ENCODE data around the gene PSMD6.
A peak's percentile ranks its signal among the peaks of the same experiment; 100 is the strongest.

PSMD6 gene

DNA sequence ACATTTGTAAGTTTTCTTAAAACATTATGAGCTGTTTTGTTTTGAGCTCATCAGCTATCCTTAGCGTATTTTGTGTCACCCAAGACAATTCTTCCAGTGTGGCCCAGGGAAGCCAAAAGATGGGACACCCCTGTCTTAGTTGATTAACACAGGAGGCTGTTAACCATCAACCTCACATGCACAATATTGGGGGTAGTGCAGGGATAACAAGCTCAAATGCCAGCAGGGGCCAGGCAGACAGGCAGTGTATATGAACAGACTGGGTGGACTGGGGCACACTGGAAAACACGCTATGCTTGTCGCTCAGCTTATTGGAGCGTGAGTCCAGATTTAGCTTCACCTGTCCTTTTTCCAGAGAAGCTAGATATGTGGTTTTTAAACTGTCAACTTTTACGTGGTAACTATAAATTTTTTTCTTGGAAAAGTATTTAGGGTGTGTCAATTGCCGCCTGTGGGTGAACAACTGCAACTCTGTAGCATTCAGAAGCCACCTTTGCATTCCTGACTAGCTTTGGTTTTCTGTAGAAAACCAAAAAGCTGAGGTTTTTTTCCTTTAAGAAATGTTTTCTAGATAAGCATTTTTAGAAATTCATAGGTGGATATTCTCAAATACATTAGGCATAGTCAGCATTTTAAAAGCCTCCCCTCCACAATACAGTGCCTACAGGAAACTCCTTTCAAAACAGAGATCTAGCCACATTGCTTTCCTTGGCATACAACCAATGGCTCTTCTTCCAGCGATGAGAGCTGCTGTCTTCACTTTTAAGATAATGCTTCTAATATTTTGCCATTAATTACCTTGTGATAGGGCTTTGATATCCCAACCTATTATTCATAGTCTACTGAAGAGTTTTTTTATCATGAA lies 14.6 kb downstream of the PSMD6 start:
- DNase-seq: no peak

DNA sequence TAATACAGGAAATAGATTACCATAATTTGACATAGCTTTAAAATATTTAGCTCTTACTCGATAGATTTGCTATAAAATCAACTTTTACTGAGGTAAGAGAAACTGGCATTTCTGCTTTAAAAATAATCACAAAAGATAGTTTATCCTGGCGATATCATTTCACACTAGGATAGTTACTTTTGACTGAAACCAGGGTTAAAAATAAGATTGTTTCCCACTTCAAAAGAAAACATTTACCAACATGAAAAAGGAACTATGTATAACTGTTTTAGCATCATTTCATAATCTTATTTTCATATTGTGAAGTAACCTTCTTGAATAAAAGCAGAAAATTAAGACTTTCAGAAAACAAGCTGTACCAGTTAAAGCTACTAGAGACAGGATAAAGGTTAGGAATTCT lies 15.3 kb downstream of the PSMD6 start:
- DNase-seq: no peak

DNA sequence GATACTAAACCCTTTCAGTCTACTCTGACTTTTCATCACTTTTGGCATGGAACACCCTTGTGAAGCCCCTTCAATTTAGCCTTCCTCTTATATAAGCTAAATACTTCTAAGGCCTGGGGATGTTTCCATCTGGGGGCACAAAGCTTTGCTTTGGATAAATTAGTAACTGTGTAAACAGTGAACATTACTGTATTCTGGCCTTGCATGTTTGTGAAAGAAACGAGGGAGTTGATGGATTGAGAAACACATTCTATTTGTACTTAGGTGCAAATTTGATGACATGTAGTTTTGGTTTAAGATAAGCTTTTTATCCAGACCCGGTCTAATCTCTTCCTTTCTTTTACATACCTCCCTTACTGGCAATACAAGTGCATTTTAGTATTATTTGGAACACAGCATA lies 19.7 kb downstream of the PSMD6 start:
- DNase-seq: no peak

DNA sequence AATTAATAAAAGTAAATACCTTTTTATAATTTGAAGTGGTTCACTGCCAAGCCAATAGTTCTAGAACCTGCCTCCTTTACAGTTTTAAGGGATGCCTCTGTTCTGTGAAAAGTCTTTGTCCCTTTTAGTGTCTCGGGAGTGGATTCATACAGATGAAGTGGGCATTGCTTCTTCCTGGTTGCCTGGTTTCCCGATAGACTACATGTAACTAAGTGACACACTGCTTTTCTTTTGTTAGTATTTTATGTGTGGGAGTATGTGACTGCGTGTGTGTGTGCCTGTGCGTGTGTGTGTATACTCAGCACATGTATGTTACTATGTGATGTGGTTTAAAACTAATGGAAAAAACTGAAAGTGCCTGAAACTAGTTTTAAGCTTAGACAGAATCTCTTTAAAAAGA lies 21.1 kb downstream of the PSMD6 start:
- no peak for DNase-seq

DNA sequence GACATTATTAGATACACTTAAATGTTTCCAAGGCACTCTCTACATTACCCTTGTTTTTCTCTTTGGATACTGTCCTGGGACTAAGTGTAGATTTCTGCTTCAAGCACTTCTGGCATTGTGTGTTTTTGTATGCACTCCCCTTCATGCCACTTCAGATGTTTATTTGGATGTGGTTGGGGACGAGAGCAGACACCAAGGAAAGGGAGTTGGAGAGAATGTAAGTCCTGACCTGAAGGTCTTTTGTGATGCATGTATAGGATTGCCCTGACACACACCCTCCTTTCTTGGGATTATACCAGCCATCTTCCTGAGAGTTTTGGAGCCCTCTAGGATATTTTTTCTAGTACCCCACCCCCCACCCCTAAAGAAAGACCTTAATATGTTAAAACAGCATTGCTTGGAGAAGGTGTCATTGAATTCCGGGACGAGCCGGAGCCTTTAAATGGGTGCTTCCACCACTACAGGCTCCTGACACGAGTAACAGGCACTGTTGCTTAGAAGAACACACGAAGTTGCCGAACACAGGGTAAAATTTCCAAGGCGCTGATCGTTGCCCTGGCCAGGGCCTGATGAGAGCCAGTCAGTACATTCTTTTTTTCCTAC lies 22.7 kb downstream of the PSMD6 start:
- DNase-seq: no peak

DNA sequence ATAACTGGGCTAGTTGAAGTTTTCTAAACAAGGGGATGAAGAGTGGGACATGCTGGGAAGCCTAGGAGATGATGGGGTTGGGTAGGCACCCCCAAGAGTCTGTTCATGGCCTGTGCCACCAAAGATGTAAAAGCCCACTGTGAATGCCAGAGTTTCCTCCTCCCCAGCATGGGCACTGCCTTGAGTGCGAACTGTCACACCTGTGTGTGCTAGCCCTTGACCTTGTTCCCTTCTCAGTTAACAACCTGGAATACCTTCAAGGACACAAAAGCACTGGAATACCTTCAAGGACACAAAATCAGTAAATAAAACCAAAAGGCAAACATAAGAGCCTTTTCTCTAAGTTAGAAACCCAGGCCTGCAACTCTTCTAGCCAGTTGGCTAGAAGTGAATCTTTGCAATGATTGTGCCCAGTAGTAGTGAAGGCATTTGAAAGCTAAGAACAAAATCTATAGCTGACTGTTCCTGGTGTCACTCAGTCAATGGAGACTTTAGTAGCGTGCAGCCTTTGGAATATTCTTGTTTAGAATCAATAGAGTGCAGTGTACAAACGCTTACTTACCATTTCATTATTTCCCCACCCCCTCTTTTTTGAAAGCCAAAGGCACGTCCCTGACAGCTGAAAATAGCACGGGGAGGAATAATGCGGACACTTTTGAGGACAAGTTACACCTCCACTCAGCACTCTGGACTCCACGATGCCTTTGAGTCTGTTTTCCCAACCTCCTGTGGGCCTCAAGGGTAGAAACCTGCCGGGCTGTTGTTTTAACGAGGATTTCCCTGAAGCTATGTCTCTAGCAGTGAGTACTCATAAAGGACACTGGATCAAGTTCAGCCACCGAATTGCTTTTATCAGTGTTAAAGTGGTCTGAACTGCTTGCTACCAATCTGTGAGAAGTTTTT lies 24.2 kb downstream of the PSMD6 start:
- DNase-seq: no peak

DNA sequence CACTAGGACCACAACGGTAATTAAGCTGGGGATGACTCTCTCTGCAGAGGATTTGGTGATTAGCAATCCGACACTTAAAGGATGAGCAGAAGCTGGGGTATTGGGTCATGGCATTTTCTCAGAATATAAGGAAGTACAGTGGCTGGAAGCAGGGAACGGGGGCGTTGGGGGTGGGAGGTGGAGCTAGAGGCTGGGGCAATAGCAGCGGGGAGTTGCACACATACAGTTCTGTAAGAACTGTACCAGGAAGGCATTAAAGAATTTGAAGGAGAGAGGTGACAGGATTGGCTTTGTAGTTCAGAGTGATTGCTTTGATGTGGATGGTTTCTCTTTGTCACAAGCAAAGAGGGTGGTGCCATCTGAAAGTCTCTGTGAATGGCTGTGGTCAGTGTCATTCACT lies 28.2 kb downstream of the PSMD6 start:
- DNase-seq: no peak

DNA sequence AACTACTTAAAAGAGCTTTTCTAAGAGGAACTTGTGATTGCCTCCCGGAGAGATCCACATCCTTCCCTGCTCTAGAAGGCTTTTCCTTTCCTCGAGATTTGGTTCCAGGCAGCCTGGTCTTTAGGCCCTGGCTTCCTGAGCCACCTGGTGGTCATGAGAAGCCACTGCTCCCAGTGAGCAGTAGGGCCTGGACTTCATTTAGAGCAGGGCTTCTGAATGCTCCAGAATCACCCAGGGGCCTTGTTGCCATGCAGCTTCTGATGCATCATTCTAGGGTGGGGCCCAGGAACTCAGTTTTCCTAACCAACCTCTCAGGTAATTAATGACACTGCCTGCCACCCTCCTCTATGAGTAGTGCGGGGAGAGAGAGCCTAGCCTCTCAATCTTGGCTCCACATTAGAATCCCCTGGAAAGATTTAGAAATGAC lies 29.6 kb downstream of the PSMD6 start:
- peak; percentile 60 for DNase-seq

DNA sequence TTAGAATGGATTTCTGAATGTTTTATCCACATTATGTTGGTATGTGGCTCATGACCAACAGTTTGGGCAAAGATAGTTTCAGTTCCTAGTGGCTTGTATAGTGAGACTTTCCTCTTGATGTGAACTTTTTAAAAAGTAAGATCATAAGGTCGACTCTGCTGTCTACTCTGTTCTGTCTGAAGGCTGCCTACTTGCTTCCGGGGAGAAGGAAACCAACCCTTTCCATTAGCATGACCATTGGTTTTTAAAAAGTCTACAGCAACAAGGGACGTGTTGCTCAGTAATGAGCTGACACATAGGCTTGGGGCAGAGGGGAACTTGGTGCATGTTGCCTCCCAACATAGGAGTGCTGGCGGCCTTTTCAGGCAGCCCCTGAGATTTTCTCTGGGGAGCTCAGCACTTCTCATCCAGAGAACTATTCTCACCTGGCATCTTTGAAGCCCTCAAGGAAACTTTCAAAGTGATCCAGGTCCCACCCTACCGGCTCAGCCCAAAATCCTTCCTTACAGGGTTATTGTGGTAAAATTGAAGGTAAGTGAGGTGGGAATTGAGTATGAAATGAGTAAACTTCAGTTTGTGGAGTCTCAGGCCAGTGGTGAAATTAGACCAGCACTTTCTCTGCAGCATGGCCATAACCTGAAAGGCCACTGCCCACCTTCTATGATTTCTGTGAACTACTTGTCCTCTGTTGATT lies 30.6 kb downstream of the PSMD6 start:
- DNase-seq: no peak

DNA sequence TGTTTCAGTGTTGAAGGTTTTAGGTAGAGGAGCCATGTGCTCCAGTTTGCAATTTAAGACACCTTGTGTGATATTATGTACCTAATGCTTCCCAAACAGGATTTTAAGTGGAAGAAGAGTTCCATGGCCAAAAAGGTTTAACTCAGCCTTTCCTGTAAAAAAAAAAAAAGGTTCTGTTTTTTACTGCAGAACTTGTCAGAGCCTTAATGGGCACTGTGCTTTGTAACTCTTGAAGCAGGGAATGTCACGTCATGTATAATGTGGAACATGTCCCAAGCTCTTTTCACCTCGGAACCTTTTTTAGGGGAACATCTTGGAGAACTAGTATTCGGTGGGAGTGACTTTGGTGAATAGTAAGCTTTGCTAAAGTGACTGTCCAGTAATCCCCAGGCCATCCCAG lies 31.6 kb downstream of the PSMD6 start:
- no peak for DNase-seq

DNA sequence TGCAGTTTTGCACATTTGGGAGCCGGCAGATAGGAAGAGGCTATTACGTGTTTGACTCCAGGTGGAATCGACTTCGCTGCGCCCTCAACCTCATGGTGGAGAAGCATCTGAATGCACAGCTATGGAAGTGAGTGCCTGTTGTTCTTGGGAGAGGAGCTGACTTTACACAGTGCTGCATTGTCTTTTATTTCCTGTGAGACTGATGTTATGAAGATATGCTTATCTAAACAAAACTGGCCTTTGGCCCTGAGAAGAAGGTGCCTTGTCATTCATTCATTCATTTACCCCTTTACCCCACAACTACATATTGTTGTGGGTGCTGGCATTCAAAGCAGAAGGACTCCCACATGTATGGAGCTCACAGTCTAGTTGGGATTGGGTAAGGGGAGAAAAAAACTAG lies 32.6 kb downstream of the PSMD6 start:
- DNase-seq: no peak

DNA sequence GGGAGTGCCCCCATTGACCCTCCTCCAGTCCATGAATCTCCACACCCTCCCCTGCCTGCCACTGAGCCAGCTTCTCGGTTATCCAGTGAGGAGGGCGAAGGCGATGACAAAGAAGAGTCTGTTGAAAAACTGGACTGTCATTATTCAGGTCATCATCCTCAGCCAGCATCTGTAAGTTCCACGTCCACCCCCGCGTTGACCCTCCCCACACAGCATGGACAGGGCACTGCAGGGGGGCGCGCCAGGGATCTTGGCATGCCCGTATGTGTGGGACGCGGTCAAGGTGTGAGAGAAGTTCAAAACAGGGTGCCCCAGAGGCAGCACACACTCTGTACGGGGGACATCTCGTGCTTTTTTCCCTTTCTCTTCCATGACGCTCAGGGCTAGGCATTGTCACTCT lies 33.1 kb downstream of the PSMD6 start:
- no peak for DNase-seq

DNA sequence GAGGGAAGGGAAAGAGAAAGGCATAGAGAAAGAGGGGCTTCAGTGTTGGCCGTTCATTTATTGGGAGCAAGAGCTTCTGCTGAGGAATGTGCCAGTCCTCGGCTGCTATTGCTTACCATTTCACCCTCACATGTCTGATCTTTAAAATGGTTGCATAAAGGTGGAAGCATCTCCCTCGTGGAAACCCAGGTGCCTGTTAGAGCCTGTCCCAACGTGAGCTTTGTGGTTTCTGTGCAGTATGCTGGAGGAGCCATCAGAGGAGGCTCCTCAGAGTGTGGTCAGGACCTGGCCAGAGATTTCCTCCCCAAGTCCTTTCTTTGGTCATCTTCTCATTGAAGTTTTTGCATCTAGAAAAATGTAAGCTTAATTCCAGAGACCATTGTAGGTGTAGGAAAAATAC lies 34.4 kb downstream of the PSMD6 start:
- DNase-seq: no peak

DNA sequence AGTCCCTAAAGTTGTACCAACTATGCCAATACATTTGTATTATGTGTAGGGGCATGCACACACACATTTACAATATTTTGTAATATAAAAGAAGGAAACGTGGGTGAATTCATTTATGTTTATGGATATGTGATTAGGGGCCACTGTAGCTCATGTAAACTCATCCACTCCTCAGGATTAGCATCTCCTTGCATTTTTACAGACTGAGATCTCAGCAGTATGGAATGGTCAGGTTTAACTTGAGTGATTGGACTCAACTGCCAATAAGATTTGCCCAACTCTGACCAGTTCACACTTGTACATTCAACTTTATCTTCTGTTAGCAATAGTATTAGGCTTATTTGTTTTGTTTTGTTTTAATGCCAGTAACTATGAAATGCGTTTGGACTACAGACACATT lies 36.5 kb downstream of the PSMD6 start:
- DNase-seq: no peak

DNA sequence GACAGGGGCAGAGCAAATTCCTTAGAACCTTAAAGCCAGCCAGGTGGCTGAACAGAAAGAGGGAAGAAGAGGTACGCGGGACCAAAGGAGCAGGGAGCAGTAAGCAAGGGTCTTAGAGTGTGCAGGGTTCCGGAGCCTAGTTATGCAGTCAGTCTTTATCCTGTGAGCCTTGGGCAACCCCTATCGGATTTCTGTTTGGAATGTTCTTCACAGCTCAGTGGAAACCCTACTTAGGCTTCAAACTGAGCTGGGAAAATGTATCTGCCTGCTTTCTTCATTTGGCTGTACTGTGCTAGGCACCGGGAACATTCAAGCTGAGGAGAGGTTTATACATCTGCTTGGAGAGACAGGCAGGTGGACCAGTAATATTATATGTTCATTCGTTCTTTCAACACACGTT lies 37.1 kb downstream of the PSMD6 start:
- DNase-seq: no peak

DNA sequence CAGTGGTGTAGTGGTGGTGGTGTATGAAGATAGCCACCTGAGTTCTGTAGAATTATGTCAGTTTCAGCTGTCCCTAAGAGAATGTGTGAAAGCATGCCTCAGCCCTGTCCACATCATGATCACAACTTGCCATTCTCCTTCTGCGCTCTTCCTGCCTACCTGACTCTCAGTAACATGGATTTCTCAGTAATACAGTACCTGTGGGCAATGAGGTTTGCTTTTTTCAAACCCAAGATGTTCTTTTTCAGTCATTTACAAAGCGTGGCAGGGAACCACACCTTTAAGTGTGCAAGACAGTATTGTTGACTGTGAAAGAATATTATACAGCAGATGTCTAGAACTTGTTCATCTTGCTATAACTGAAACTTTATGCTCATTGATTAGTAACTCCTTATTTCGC lies 38.9 kb downstream of the PSMD6 start:
- no peak for DNase-seq

DNA sequence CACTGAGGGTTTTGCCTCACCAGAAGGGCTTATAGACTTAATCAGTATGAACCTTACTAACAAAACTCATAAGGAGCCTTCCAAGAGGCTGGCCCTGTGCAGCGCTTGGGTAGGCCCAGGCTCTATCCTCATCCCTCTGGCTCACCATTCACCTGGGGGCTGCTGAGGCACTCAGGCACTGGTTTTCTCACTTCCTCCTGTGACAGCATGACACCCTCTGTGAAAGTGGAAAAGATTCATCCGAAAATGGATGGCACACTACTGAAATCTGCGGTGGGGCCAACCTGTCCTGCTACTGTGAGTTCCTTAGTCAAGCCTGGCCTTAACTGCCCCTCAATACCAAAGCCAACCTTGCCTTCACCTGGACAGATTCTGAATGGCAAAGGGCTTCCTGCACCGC lies 41.3 kb downstream of the PSMD6 start:
- no peak for DNase-seq

DNA sequence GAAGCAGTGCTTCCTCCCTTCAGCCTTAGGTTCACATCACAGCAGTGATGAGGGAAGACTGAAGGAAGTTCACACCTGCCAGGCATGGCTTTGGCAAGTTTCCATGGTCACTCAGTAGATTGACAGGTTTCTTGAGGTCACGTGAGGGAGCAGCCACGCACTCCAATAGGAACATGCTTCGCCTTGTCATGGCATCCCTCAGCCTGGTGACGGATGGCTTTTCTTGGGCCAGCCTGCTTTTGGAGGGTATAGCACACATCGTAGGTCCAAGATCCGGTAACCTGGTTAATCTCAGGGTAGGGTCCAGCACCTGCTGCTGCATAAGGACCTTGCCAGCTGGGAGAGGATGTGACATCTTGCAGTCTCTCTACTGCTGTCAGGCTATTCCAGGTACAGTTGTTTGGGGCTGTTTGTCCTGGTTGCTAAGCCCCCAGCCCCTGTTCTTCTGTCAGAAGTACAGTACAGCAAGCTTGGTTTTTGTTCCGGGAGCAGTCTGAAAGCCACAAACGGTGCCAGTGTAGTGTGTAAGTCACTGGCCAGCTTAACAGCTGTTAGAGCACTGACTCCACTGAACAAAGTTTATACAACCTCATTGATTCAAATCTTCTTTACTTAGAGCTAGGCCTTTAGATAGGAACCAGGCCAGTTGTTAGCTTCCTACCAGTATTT lies 42.3 kb downstream of the PSMD6 start:
- DNase-seq: no peak

DNA sequence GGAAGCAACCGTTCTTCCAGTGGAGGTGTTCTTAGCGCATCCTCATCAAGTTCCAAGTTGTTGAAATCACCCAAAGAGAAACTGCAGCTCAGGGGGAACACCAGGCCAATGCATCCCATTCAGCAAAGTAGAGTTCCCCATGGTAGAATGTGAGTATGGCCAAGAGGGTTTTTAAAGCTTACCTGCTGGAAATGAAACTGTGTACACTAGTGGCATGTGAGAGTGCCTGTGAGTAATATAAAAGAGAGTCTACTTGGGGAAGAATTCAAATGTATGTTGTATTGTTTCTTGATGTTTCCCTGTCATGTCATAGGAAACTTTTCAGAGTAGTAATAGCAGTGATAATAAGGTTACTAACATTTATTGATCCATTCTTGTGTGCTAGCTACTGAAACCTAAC lies 43.3 kb downstream of the PSMD6 start:
- DNase-seq: no peak

DNA sequence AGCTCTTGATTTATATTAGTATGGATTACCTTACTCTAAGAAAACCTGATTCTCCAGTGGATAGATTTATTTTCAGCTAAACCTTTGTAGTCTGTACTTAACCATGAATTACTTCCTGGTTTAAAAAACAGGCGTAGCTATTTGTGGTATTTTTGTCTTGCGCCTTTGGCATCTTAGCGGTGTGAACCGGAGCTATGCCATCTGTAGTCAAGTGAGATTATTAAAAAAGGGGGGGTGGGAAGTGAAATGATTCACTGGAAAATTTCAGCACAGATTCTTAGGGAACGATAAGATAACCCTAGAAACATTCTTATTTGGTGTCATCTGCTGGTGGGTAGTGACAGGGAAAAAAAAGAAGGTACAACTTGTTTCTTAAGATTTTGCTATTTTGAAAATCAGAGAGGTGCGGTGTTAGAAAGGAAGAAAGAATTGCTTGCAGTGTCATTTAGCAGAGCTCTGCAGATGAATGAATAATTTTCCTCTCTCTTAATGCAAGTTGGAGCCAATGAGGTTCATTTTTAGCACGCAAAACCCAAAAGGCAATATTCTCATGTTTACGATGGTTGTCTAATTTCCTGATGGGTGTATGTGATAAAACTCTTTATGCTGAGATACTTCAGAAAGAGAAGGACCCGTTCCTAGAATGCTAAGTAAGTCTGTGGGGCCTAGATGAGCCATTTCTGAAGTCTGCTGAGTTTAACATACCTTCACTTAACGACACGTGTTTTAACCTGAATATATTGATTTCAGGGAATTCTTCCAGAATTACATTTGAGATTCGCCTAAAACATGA lies 44.0 kb downstream of the PSMD6 start:
- DNase-seq: peak; percentile 41

DNA sequence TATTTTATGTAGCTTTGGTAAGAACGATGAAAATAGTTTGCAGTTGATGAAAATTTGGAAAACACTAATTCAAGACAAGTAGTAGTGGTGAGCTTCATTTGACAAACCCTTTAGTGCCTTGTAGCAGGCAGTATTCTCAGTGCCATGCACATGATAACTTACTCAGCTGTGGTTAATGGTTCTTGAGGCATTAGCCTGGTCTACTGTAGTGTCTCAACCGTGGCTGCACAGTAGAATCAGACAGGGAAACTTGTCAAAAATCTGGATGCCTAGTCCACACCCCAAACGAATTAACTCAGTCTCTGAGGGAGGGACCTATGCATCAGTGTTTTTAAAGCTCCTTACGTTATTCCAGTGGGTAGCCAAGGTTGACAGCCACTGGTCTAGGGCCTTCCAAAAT lies 45.4 kb downstream of the PSMD6 start:
- no peak for DNase-seq

DNA sequence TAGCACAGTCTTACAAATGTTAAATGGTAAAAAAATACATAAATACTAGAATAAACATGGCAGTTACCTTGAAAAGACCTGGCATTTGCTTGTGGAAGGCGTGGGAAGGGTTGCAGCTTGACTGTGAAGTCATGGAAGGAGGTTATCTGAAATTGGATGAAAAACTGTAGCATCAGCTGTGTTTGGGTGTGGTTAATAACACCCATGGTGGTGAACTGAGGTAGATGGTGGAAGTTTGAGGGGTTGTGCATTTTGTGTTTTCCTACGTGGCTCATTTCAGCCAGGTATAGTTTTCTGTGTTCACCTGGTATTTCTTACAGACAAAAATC lies 46.5 kb downstream of the PSMD6 start:
- no peak for DNase-seq

All from CD4-positive, alpha-beta T cell treated with Interferon gamma for 1 hour (primary cell).